Neural cell (in vitro differentiated cells): Measurements from ENCODE around the gene CAMKMT. TPM values are rescaled to one million over a fixed set of nuclear protein-coding genes. Genes with fewer than 3 reads are reported as not detected.

ENCODE experiments used
- H2AFZ ChIP-seq: fragments of 200-600, 300-800 bp; sonication (generic), shearing (Covaris generic); 2 replicates; pipeline ENCODE4 v1.6.0; 2014; ENCODE audit warnings: low read depth, mild to moderate bottlenecking, antibody characterized with exemption, low read length, moderate library complexity
- H3F3A ChIP-seq: fragments of 200-600 bp; shearing (Covaris generic); 2 replicates; pipeline ENCODE4 v1.6.1; 2016; ENCODE audit warnings: mild to moderate bottlenecking, moderate library complexity, mixed read lengths, antibody characterized with exemption, low read length; ENCODE audit not compliant: insufficient read depth, poor library complexity, severe bottlenecking
- H3K27ac ChIP-seq: fragments of 200-600, 300-800 bp; sonication (generic), shearing (Covaris generic); 2 replicates; pipeline ENCODE4 v1.5.1; 2014; ENCODE audit warnings: mild to moderate bottlenecking, low read length, moderate library complexity
- H3K27me3 ChIP-seq: fragments of 300-800, 200-600 bp; sonication (generic), shearing (Covaris generic); 2 replicates; pipeline ENCODE4 v1.6.0; 2014; ENCODE audit warnings: mild to moderate bottlenecking, low read depth, low read length, moderate library complexity; ENCODE audit not compliant: insufficient read depth
- H3K36me3 ChIP-seq: fragments of 300-800, 200-600 bp; sonication (generic), shearing (Covaris generic); 2 replicates; pipeline ENCODE4 v1.5.1; 2014; ENCODE audit warnings: mild to moderate bottlenecking, antibody characterized with exemption, low read length, moderate library complexity; ENCODE audit not compliant: insufficient read depth
- H3K4me2 ChIP-seq: fragments of 300-800, 200-600 bp; sonication (generic), shearing (Covaris generic); 2 replicates; pipeline ENCODE4 v1.6.0; 2014; ENCODE audit warnings: mild to moderate bottlenecking, low read length
- H3K4me3 ChIP-seq: fragments of 300-800, 200-600 bp; sonication (generic), shearing (Covaris generic); 2 replicates; pipeline ENCODE4 v1.5.1; 2014; ENCODE audit warnings: mild to moderate bottlenecking, low read length, moderate library complexity
- H3K79me2 ChIP-seq: fragments of 200-600 bp; shearing (Covaris generic); replicated peaks from 2 replicates; pipeline ENCODE4 v1.6.0; 2014; ENCODE audit warnings: mild to moderate bottlenecking, low read length, moderate library complexity; ENCODE audit not compliant: insufficient read depth
- H3K9ac ChIP-seq: fragments of 300-800, 200-600 bp; sonication (generic), shearing (Covaris generic); 2 replicates; pipeline ENCODE4 v1.6.1; 2016; ENCODE audit warnings: mild to moderate bottlenecking, low read length, mixed read lengths
- H3K9me2 ChIP-seq: fragments of 200-600 bp; shearing (Covaris generic); 2 replicates; pipeline ENCODE4 v1.6.1; 2016; ENCODE audit warnings: mild to moderate bottlenecking, low read length, mixed read lengths; ENCODE audit not compliant: insufficient read depth
- H3K9me3 ChIP-seq: fragments of 200-600, 300-800 bp; sonication (generic), shearing (Covaris generic); 2 replicates; pipeline ENCODE4 v1.6.1; 2016; ENCODE audit warnings: mild to moderate bottlenecking, mixed run types, low read length, moderate library complexity, mixed read lengths
- H4K20me1 ChIP-seq: fragments of 200-600 bp; shearing (Covaris generic); 2 replicates; pipeline ENCODE4 v1.6.1; 2016; ENCODE audit warnings: mild to moderate bottlenecking, mixed run types; ENCODE audit not compliant: insufficient read depth
- EP300 ChIP-seq: fragments of 450-650 bp; conservative IDR thresholded peaks from 2 replicates; pipeline ENCODE4 v1.6.1; 2014; ENCODE audit warnings: antibody characterized with exemption, mild to moderate bottlenecking, moderate library complexity; ENCODE audit not compliant: poor library complexity, severe bottlenecking
- EZH2 ChIP-seq: fragments of 200-600, 300-800 bp; shearing (Covaris generic), sonication (generic); IDR thresholded peaks from 2 replicates; pipeline ENCODE4 v1.6.1; 2014; ENCODE audit warnings: antibody characterized with exemption, low read length, borderline replicate concordance, mild to moderate bottlenecking; ENCODE audit not compliant: insufficient read depth, poor library complexity, severe bottlenecking
- MXI1 ChIP-seq: fragments of 450-650 bp; conservative IDR thresholded peaks from 2 replicates; pipeline ENCODE4 v1.6.1; 2014; ENCODE audit warnings: antibody characterized with exemption, mild to moderate bottlenecking; ENCODE audit not compliant: poor library complexity, severe bottlenecking
- POLR2AphosphoS5 ChIP-seq: IDR thresholded peaks from 2 replicates; pipeline ENCODE4 v1.6.1; 2012
- RAD21 ChIP-seq: fragments of 450-650 bp; conservative IDR thresholded peaks from 2 replicates; pipeline ENCODE4 v1.6.1; 2014; ENCODE audit warnings: antibody characterized with exemption, mild to moderate bottlenecking, moderate library complexity
- SMC3 ChIP-seq: fragments of 450-650 bp; conservative IDR thresholded peaks from 2 replicates; pipeline ENCODE4 v1.6.1; 2014; ENCODE audit warnings: antibody characterized with exemption, mild to moderate bottlenecking, moderate library complexity; ENCODE audit not compliant: poor library complexity
- TAF1 ChIP-seq: IDR thresholded peaks from 2 replicates; pipeline ENCODE4 v1.6.1; 2012; ENCODE audit warnings: low read depth
- polyA plus RNA-seq: library from polyadenylated mRNA; depleted of rRNA; stranded (reverse); fragments of >200 nt; gene quantifications from 2 replicates; pipeline ENCODE4 v1.2.3, GENCODE V29; 2014
- TF ChIP-seq, protein P1 (sequence below): fragments of 450-650 bp; IDR thresholded peaks from 2 replicates; pipeline ENCODE4 v1.5.1; 2014; ENCODE audit warnings: antibody characterized with exemption, mild to moderate bottlenecking, moderate library complexity; ENCODE audit not compliant: poor library complexity, severe bottlenecking
- TF ChIP-seq, protein P2 (sequence below): IDR thresholded peaks from 2 replicates; pipeline ENCODE4 v1.6.1; 2012; ENCODE audit warnings: borderline replicate concordance

Gene CAMKMT
- polyA plus RNA-seq, 1 donor from 2014 or later, result 5.1 TPM

DNA sequence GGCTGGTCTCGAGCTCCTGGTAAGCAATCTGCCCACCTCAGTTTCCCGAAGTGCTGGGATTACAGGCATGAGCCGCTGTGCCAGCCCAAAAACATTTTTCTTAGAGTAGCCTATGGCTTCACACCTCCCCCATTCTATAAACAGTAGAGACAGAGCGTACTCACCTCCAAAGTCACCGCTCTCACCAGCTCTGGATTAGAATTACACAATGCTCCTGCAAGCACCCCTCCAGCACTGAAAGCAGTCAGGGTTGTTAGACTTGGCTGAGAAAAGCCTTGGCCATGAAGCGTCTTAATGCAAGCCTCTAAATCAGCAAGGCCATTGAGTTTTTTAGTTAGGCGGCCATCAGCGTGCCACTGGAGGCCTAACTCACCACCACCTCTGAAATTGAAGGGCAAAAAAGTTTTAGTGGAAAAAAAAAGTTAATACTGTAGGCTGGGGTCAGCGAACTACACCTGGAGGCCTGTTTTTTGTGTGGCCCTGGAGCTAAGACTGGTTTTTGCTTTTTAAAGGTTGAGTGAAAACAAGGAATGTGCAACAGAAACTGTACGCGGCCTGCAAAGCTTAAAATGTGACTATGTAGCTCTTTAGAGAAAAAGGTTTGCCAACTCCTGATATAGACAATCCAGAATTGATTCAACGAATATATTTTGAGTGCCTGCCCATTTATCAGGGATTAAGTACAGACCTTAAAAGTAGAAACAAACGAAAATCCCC, 35.0 kb upstream of the CAMKMT start:
- TF ChIP-seq RAD21, result no peak
- TF ChIP-seq, protein P1, sequence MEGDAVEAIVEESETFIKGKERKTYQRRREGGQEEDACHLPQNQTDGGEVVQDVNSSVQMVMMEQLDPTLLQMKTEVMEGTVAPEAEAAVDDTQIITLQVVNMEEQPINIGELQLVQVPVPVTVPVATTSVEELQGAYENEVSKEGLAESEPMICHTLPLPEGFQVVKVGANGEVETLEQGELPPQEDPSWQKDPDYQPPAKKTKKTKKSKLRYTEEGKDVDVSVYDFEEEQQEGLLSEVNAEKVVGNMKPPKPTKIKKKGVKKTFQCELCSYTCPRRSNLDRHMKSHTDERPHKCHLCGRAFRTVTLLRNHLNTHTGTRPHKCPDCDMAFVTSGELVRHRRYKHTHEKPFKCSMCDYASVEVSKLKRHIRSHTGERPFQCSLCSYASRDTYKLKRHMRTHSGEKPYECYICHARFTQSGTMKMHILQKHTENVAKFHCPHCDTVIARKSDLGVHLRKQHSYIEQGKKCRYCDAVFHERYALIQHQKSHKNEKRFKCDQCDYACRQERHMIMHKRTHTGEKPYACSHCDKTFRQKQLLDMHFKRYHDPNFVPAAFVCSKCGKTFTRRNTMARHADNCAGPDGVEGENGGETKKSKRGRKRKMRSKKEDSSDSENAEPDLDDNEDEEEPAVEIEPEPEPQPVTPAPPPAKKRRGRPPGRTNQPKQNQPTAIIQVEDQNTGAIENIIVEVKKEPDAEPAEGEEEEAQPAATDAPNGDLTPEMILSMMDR, result no peak
- TF ChIP-seq POLR2AphosphoS5, result no peak
- TF ChIP-seq EP300, result no peak
- no peak for TF ChIP-seq TAF1
- TF ChIP-seq, protein P2, sequence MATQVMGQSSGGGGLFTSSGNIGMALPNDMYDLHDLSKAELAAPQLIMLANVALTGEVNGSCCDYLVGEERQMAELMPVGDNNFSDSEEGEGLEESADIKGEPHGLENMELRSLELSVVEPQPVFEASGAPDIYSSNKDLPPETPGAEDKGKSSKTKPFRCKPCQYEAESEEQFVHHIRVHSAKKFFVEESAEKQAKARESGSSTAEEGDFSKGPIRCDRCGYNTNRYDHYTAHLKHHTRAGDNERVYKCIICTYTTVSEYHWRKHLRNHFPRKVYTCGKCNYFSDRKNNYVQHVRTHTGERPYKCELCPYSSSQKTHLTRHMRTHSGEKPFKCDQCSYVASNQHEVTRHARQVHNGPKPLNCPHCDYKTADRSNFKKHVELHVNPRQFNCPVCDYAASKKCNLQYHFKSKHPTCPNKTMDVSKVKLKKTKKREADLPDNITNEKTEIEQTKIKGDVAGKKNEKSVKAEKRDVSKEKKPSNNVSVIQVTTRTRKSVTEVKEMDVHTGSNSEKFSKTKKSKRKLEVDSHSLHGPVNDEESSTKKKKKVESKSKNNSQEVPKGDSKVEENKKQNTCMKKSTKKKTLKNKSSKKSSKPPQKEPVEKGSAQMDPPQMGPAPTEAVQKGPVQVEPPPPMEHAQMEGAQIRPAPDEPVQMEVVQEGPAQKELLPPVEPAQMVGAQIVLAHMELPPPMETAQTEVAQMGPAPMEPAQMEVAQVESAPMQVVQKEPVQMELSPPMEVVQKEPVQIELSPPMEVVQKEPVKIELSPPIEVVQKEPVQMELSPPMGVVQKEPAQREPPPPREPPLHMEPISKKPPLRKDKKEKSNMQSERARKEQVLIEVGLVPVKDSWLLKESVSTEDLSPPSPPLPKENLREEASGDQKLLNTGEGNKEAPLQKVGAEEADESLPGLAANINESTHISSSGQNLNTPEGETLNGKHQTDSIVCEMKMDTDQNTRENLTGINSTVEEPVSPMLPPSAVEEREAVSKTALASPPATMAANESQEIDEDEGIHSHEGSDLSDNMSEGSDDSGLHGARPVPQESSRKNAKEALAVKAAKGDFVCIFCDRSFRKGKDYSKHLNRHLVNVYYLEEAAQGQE, result no peak
- no peak for TF ChIP-seq EZH2
- TF ChIP-seq SMC3, result no peak
- no peaks in the 10 kb centered on the region for H3K9me2 ChIP-seq
- H3K4me2 ChIP-seq, result no peak overlapping the region
- H3F3A ChIP-seq, result no peaks in the 10 kb centered on the region
- H3K4me3 ChIP-seq, result no peak overlapping the region
- H3K79me2 ChIP-seq, result no peaks in the 10 kb centered on the region
- H3K9me3 ChIP-seq, result no peaks in the 10 kb centered on the region
- H2AFZ ChIP-seq, result no peak overlapping the region
- H3K36me3 ChIP-seq, result peaks cover 17% of the 10 kb centered on the region
- no peaks in the 10 kb centered on the region for H3K27me3 ChIP-seq
- H4K20me1 ChIP-seq, result no peaks in the 10 kb centered on the region
- no peak overlapping the region for H3K27ac ChIP-seq
- H3K9ac ChIP-seq, result no peak overlapping the region

DNA sequence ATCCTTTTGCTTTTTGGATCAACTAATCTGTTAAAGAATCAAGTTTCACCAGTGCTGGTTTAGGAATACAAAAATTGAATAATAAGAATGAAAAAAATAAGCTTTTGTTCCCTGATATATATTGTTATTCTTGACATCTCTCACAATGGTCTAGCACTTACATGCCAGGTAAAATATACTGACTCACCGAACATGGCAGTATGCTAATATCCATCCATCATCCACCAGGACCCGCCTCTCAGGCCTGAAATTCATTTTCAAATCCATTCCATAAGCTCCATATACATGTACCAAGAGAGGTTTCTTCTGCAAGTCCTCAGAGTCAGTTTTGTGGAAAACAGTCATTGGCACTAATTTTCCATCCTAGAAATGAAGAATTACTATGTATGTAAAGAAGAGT, 33.0 kb upstream of the CAMKMT start:
- H3K9me3 ChIP-seq, result no peaks in the 10 kb centered on the region
- no peak overlapping the region for H3K9ac ChIP-seq
- H3F3A ChIP-seq, result no peaks in the 10 kb centered on the region
- H3K4me3 ChIP-seq, result no peak overlapping the region
- no peaks in the 10 kb centered on the region for H3K79me2 ChIP-seq
- TF ChIP-seq TAF1 (no peak), SMC3 (no peak), EZH2 (no peak), MXI1 (no peak), POLR2AphosphoS5 (no peak), RAD21 (no peak), EP300 (no peak)
- TF ChIP-seq, protein P1, result no peak
- TF ChIP-seq, protein P2, result no peak
- no peak overlapping the region for H2AFZ ChIP-seq
- H3K9me2 ChIP-seq, result no peaks in the 10 kb centered on the region
- H3K36me3 ChIP-seq, result peaks cover 7% of the 10 kb centered on the region
- H3K4me2 ChIP-seq, result no peak overlapping the region
- no peaks in the 10 kb centered on the region for H4K20me1 ChIP-seq
- no peaks in the 10 kb centered on the region for H3K27me3 ChIP-seq
- no peak overlapping the region for H3K27ac ChIP-seq
